ENCODE data around the gene IFI35.

Gene IFI35

GRCh38 chr17:43062984-43063638 lies 56.5 kb downstream of the IFI35 start:
- DNase-seq (ENCODE audit: low read depth, low spot score), result no peak
